ENCODE data around the gene CARM1. TPM values are rescaled to one million over a fixed set of nuclear protein-coding genes. Genes with fewer than 3 reads are reported as not detected.

The CARM1 gene
- total RNA-seq, 1 experiment from 2014 or later: 103 TPM

GRCh38 chr19:10831987-10832938 is 39.1 kb upstream of the CARM1 start:
- Histone ChIP-seq H3K27ac (ENCODE audit: low read depth, low read length) (no peak overlapping the region), H4K20me1 (ENCODE audit: insufficient read depth) (no peaks in the 10 kb centered on the region), H3K4me1 (ENCODE audit: control insufficient read depth in 1 of 2, insufficient read depth in 2 of 2, low read length in 2 of 2) (peaks cover 10 to 22% of the 10 kb centered on the region in 2 experiments; a peak in 3 of 4 replicates), H3K36me3 (ENCODE audit: control insufficient read depth in 1 of 2, insufficient read depth in 2 of 2, low read length in 2 of 2) (peaks cover 9% of the 10 kb centered on the region in 2 experiments; a peak in 3 of 4 replicates), H3K9ac (ENCODE audit: low read length) (no peak overlapping the region), H3K4me3 (replicated peaks in 1 of 2; ENCODE audit: low read depth in 1 of 2, low read length in 2 of 2) (no peak overlapping the region), H3K9me2 (ENCODE audit: insufficient read depth) (no peaks in the 10 kb centered on the region), H2AFZ (ENCODE audit: low read depth, low read length, poor library complexity, severe bottlenecking) (no peak overlapping the region), H3K79me2 (ENCODE audit: insufficient read depth, low read length) (no peaks in the 10 kb centered on the region), H3K4me2 (ENCODE audit: low read length) (no peak overlapping the region), H3K9me3 (ENCODE audit: control insufficient read depth in 1 of 2, insufficient read depth in 1 of 2, low read depth in 1 of 2, low read length in 2 of 2) (no peaks in the 10 kb centered on the region; a peak in 1 of 4 replicates), H3K27me3 (ENCODE audit: insufficient read depth, low read length) (no peaks in the 10 kb centered on the region)
- intact Hi-C loops (cut with micrococcal nuclease): no loop called here
- ATAC-seq: no peak
- ChIA-PET POLR2A (no interaction called here), RAD21 (ENCODE audit: low non-redundant PET in 1 of 2, low total read pairs in 2 of 2, uncharacterized antibody in 2 of 2, unreplicated experiment in 2 of 2) (no interaction called here), CTCF (no interaction called here)
- no peak for DNase-seq (ENCODE audit: low read depth, low spot score)
- no TSS peak for BruUV-seq (replicated peaks)
- no peak for TF ChIP-seq SP1 (IDR thresholded peaks at IDR 0.05; ENCODE audit: low read depth)
- no peak for TF ChIP-seq SIN3A (IDR thresholded peaks at IDR 0.05; ENCODE audit: low read depth)
- TF ChIP-seq EZH2 (IDR thresholded peaks at IDR 0.05): no peak
- TF ChIP-seq SRF (IDR thresholded peaks at IDR 0.05; ENCODE audit: low read depth): no peak
- no peak for TF ChIP-seq RAD21 (IDR thresholded peaks at IDR 0.05; ENCODE audit: low read depth)
- no peak for TF ChIP-seq JUND (IDR thresholded peaks at IDR 0.05)
- TF ChIP-seq ZNF274 (IDR thresholded peaks at IDR 0.05; ENCODE audit: low read depth, low read length): no peak
- TF ChIP-seq ATF3 (IDR thresholded peaks at IDR 0.05): no peak
- no peak for TF ChIP-seq ZBTB33 (IDR thresholded peaks at IDR 0.05; ENCODE audit: extremely low read depth, insufficient replicate concordance, low read length)
